Measurements from ENCODE around the gene CPNE2. TPM values are rescaled to one million over a fixed set of nuclear protein-coding genes. Genes with fewer than 3 reads are reported as not detected.

CPNE2 gene
- polyA plus RNA-seq, 1 donor: 24.8 TPM

Other genes starting within 250 kb of the CPNE2 start
- 0.05 TPM for gene SLC12A3, start 227.4 kb upstream of the CPNE2 start, polyA plus RNA-seq (ENCODE audit: insufficient read length)
- 62.5 TPM for gene HERPUD1, start 160.4 kb upstream of the CPNE2 start, polyA plus RNA-seq (ENCODE audit: insufficient read length)
- 8.9 TPM for gene CETP, start 130.6 kb upstream of the CPNE2 start, polyA plus RNA-seq (ENCODE audit: insufficient read length)
- 4.2 TPM for gene NLRC5, start 103.0 kb upstream of the CPNE2 start, polyA plus RNA-seq (ENCODE audit: insufficient read length)
- gene PSME3IP1, start 93.5 kb downstream of the CPNE2 start, polyA plus RNA-seq (ENCODE audit: insufficient read length): 52.7 TPM
- gene RSPRY1, start 93.7 kb downstream of the CPNE2 start, polyA plus RNA-seq (ENCODE audit: insufficient read length): 22.8 TPM
- 36.0 TPM for gene ARL2BP, start 152.7 kb downstream of the CPNE2 start, polyA plus RNA-seq (ENCODE audit: insufficient read length)
- gene PLLP, start 192.1 kb downstream of the CPNE2 start, polyA plus RNA-seq (ENCODE audit: insufficient read length): 0.89 TPM